ENCODE measurements around the gene SYS1.

SYS1 gene

DNA sequence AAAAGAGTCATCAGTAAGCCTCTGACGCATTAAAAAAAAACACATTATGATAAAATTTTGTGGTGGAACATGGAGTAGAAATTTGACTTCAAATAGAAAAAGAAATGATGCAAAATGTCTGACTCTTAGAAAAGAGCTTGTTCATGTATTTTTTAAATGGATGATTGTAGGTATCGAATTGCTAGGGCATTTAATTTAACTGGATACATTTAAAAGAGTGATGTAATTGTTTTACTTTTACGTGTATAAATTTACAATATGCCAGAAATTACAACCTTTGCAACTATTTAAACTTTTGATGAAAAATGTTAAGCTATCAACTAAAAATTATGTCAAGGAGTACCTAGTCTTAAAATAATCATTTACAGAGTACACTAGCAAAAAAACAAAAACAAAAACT lies 10.2 kb upstream of the SYS1 start:
- in situ Hi-C loops (cut with HindIII; ENCODE audit: low sequenced_read_pairs) = no loop called here

DNA sequence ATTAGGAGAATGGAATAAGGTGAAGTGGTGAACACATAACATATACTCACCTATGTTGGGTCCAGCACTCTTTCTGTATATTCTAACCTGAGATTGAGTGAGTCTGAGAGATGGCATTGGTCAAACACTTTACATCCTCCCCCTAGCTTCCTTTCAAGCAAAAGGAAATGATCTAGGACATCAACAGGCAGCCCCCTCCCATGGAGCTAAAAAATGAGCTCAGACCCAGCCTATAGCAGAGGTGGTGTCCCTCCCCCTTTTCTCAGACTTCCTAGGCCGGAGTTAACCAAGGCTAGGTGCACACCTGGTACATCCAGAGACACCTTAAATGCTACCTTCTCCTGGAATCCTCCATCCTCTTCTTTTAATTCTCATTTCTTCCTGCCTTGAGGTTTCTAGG lies 9.2 kb upstream of the SYS1 start:
- in situ Hi-C loops (cut with HindIII; ENCODE audit: low sequenced_read_pairs) = no loop called here

DNA sequence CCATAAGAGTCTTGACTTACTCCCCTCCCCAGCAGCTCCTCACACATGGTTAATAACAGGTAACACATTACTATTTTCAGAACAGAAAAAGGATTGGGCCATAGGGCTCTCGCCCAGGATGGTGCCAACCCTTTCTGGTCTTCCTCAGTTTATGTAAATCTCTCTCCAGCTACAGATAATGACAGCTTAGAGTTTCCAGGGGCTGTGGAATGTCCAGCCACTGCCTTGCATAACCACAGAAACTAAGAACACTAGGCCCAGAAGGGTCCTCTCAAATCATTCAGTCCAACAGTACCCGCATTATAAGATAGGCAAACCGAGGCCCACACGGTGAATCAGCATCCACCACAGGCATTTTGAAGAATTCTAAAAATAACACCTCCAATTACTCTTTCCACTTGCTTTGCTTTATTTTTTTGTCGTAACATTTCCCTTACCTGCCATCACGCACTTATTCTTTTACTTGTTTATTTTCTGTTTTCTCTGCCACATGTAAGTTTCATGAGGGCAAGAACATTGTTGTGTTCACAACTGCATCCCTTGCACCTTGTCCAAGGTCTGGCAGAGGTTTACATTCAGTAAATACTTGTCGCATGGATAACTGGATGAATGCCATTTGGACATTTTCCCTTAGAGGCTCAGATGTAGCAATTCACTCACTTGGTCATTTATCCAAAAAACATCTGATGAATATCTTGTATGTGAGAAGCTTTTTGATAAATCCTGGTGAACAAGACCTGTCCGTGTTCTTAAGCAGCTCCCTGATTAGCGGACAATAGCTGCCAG lies 8.3 kb upstream of the SYS1 start:
- in situ Hi-C loops (cut with HindIII; ENCODE audit: low sequenced_read_pairs) = no loop called here

DNA sequence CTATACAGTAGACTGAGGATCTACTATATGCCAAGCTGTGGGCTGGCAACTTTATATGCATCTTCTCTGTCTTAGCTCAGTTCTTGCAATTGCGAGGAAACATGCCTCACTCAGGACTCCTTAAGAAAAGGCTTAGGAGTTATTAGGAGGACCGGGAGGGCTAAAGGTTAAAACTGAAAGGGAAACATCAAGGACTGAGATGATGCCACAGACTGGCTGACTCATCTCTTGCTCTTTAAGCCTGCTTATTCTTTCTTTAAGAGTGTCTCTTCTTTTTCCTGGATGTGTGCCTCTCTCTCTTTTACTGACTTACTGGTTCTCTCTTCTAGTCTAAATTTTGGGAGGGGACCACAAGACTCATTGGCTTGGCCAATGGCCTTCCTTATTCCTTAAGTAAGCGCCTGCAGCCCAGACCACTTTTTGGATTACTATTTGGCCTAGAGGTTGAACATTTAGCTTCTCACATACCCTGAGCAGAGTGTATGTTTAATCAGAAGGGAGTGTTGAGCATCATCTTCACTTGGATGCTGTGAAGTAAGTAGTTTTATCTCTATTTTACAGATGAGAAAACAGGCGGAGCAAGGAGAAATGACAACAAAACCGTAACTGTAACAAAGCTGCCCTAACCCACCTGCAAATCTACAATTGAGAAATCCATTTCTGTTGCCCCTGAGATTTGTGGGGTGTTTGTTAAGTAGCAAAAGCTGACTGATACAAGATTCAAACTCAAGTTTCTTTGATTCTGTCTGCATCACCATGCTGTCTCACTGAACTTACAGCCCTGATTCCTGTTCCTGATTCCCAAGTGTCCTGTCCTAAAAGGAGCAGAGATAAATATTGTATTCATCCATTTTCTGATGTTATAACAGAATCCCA lies 7.5 kb upstream of the SYS1 start:
- in situ Hi-C loops (cut with HindIII; ENCODE audit: low sequenced_read_pairs) = no loop called here

DNA sequence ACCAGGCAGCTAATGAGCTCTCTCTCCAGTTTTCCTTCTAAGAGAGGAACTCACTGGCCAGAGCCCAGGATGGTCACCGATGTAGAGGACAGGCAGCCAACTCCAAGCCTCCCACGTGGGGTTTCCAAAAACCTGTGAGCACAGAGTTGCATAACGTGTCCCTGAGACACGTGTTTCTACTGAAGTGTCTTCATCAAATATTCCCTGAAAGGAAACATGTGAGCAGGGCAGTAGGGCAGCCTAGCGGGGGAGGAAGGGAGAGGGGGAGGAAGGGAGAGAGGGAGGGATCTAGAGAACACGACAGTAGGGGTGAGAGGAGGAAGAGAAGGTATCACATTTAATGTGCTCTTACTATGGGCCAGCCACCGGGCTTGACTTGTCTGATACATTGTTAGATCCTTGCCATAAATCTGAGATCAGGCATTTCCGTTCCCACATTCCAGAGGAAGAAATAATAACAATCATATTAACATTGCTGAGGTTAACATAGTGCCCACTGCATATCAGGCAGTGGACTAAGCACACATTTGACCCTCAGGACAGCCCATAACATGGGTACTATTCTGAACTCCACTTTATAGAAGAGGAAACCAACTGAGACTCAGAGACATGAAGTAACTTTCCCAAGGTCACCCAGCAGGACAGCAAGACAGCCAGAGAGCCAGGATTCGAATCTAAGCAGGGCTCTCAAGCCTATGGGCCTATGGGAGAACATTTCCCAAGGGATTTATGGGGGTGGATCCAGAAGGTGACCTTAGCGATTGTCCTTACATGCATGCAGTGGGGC lies 4.5 kb upstream of the SYS1 start:
- in situ Hi-C loops (cut with HindIII; ENCODE audit: low sequenced_read_pairs) = no loop called here

DNA sequence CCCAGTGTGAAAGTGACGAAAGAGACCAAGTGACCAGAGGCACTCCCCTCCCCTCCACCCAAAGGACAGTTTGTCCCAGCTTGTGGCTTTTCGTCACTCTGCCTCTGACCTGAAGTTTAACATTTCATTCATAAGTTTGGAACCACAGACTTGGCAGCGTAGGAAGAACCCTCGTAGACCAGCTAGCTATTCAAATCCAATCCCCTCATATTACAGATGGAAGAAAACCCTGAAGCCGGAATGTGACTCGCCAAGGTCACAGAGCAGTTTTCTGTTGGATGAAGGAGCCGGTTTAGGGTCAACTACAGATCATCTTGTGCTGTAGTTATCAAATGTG lies 3.9 kb upstream of the SYS1 start:
- in situ Hi-C loops (cut with HindIII; ENCODE audit: low sequenced_read_pairs) = no loop called here

DNA sequence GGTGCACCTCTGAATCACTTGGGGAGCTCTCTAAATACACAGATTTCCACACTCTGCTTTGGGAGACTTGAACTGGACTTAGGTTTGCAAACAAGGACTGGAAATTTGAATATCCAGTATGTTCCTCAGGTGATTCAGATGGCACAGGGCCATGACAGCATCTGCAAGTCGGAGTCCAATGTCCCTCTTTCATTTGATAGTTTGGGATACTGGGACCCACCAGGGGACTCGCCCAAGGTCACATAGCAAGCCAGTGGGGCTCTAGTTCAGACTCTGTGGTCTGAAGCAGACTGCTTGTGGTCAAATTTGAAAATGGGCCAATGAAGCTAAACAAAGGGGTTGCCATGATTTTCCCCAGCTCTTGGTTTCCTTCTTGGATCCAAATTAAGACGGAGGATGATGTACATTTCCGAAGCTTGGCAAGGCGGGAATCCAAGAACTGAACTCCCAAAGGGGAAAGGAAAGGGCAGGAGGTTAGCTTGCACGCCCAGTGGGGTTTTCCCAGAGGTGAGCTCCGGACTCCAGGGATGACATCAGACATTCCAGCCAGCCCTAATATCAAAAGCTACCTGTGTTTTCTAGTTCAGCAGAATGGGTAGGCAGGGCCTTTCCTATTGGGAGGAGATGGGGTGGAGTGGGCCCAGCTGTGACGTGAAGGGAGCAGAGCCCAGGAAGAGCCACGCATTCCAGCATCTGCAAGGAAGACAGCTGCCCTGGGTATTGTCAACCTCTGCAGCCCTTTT lies 3.4 kb upstream of the SYS1 start:
- in situ Hi-C loops (cut with HindIII; ENCODE audit: low sequenced_read_pairs) = no loop called here

DNA sequence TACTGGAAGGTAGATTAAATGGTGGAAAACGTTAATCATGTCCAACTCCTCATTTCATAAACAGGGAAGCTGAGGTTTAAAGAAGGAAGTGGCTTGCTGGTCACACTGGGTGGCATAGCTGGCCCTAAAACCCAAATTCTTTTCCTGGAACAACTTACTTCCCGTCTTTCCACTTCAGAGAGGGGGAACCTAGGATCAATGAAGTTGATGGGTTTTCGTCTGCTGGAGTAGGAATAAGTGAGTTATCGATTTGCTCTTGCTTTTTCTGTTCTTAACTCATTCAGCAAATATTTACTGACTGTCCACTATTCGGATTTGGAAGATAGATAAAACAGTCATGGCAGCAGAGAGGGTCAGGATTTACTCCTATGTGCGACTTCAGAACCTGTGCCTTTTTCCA lies 1.2 kb upstream of the SYS1 start:
- in situ Hi-C loops (cut with HindIII; ENCODE audit: low sequenced_read_pairs) = no loop called here

DNA sequence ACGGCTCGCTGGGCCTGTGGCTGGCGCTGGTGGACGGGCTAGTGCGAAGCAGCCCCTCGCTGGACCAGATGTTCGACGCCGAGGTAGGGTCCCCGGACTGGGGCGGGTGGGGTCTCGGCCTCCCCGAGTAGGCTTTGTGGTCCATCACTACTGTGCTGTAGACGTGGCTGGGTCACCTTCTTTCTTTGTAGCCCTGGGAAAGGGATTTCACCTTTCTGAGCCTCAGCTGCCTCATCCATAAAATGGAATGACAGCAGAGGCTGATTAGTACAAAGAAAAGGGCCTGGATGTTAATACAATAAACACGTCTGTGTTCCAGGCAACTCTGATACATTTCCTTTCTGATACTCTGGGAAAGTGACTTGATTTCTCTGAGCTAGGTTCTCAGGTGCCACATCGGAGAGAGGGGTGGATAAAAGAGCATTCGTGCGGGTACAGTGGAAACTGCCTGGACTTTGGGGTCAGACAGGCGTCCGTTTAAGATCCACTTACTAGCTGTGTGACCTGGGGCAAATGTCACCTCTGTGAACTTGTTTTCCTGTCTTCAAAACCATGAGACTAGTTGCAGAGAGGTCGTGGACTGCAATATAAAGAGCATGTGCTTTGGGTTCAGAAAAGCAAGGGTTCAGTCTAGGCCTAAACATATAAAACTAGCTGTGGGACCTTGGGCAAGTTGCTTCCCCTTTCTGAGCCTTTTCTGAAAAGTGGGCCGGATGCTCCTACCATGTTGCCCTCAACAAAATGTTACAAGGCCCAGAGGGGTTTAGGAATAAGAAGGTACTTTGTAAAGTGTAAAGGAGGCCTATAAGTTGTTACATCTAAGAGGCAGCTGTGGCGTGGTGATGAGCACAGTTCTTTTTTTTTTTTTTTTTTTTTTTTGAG lies 896 bp downstream of the SYS1 start:
- in situ Hi-C loops (cut with HindIII; ENCODE audit: low sequenced_read_pairs) = no loop called here

DNA sequence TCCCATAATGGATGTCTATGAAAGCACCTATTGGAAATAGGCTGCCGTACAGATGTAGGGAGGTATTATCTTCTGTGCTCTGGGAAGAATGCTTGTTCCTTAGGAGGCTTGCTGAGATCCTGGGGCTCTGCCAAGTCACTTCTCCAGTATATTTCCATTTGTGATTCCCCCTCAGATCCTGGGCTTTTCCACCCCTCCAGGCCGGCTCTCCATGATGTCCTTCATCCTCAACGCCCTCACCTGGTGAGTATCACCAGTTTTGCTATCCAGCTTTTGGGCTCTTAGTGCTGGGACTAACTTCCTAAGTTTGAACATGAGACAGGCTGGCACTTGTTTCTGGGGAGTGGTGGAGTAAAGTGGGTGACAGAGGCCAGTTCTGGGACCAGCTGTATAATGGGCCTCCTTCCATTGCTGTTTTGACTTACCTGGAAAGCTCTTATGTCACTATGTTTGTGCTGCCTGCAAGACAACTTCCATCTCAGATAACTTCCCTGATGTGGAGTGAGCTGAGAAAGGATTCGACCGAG lies 2.6 kb downstream of the SYS1 start:
- in situ Hi-C loops (cut with HindIII; ENCODE audit: low sequenced_read_pairs) = no loop called here

DNA sequence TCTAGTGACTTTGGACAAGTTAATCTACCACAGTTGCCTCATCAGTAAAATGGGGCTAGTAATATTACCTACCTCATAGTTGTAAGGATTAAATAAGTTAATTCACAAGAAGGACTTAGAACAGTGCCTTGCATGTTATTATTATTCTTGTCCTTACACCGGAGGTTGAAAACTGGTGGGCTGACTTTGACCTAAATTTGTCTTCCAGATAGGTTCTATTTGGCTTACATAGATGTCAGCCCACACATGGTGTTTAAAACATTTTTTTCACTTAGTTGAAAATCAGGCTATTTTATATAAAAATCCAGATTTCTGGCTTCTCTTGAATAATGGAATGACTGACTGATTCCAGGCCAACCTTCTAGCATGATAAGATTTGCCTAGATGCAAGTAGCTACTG lies 3.2 kb downstream of the SYS1 start:
- in situ Hi-C loops (cut with HindIII; ENCODE audit: low sequenced_read_pairs) = no loop called here

DNA sequence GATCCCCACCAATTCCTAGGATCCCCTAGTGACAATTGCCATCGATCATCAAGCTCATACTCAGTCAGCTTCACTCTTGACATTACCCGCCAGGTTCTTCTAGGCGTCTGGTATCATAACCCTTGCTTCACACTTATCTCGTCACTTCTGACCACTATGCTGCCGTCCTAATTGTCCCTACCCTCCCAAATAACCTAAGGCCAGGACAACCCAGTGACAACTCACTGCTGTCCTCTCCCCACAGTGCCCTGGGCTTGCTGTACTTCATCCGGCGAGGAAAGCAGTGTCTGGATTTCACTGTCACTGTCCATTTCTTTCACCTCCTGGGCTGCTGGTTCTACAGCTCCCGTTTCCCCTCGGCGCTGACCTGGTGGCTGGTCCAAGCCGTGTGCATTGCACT lies 3.7 kb downstream of the SYS1 start:
- in situ Hi-C loops (cut with HindIII; ENCODE audit: low sequenced_read_pairs) = no loop called here

DNA sequence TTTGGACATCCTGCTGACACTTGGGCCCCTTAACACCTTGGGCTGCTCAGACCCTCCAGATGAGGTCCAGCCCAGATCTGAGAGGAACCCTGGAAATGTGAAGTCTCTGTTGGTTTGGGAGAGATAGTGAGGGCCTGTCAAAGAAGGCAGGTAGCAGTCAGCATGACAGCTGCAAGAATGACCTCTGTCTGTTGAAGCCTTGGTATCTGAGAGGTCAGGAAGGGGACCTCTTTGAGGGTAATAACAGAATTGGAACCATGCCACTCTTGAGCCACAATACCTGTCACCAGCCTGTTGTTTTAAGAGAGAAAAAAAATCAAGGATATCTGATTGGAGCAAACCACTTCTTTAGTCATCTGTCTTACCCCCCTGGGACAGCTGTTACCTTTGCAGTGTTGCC lies 4.2 kb downstream of the SYS1 start:
- in situ Hi-C loops (cut with HindIII; ENCODE audit: low sequenced_read_pairs) = no loop called here

DNA sequence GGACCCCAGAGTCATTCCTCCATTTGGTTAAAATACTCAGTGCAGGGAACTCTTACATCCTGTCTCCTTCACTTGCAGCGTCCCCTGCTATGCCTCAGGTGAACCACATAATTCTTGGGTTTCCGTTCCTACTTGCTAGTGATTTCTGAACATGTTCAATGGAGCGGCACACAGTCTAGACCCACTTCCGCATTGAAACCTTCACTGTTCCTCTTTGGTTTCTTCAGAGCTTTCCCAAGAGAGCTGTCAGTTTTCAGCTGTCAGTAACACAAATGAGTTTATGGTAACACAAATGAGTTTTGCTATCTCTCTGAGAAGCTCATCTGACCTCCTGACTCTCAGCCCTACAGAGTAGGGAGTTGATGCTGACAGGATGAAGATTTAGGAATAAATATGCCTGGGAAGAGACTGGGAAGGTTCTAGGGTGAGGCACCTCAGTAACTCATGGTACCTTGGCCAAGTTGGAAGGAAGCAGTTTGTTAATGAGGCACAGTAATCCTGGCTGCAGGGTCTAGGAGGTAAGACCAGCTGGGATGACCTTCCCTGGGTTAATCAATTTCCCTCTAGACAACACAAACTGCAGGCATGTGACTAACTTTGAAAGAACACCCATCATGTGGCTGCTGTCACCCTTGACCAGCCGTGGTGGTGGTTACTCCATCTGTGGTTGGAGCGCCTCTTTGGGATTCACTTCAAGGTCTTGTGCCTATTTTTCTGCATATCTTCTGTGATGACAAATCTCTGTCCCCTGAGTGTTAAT lies 5.4 kb downstream of the SYS1 start:
- in situ Hi-C loops (cut with HindIII; ENCODE audit: low sequenced_read_pairs) = no loop called here

DNA sequence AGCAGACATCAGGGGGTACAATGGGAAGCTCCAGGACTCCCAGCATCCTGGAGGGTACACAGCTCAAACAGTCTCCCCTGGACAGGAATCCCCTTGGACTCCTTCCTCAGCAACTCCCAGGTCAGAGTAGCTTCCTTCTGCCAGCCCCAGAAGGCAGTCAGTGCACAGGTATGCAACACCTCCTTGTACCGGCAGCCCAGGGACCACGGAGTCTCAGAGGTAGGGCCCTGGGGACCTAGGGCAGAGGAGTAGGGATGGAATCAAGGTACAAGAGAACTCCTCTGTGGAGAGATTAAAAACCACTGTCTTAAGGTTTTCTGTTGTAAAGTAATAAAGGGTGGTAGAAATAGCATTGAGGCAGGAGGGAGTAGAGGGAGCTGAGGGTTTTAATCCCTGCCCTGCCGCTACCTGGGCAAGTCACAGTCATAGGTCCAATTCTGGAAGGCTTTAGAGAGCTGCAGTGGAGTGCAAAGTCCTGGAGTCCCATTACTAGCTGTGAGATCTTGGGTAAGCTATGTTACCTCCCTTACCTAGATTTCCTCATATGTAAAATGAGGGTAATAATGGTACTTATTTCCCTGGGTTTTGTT lies 7.7 kb downstream of the SYS1 start:
- in situ Hi-C loops (cut with HindIII; ENCODE audit: low sequenced_read_pairs) = no loop called here

DNA sequence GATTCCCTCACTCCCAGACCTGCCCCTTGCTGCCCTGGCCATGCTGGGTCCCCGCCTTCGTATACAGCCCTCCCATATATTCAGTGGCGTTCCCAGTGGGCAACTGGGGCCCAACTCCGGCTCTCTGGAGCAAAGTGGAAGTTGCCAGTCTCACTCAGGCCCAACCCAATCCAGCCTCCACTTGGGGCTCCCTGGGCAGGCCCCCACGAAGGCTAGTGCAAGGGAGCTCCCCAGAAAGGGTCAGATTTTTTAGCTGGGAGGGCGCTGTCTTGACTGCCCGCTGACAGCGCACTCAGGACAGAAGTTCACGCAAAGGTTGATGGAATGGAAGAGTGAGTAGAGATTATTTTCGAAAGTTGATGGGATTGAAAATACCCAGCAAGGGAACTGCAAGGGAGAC lies 9.3 kb downstream of the SYS1 start:
- in situ Hi-C loops (cut with HindIII; ENCODE audit: low sequenced_read_pairs) = no loop called here

DNA sequence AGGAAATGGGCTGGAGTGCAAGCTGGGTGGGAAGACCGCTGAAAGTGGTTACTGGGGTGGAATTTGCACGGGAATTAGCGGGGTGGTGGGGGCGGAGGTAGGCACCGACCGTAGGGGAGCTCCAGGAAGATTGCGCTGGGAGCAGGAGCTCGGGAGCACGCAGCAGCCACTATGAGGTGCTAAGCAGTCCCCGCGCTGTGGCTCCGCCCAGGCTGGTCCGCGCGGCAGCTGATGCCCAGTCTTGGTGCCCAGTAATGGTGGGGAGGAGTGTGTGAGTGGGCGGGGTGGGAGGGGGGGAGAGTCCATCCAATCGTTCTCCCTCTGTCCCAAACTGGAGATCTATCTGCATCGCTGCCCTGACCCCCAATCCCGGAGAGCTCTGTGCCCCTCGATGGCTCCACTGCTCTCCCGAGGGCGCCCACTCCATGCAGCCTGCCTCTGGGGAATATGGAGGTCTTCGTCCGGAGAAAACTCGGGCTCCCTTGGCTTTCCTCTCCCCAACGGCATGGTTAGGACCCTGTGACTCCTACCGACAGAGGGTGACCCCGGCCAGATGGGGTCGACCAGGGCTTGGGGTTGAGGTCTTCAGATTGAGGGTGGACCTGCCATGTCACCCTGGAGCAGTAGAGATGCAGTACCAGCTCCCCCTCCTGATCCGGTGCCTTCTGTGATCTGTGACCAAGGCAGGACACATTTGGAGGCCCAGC lies 9.8 kb downstream of the SYS1 start:
- in situ Hi-C loops (cut with HindIII; ENCODE audit: low sequenced_read_pairs) = no loop called here
